NCI-H2196 (cell line): ENCODE measurements around the gene ZCCHC3.

ENCODE experiments used
- DNase-seq: peaks from one replicate; lab custom pipeline; 2025; ENCODE audit not compliant: unreplicated experiment; lab: John Stamatoyannopoulos, UW

The ZCCHC3 gene

DNA sequence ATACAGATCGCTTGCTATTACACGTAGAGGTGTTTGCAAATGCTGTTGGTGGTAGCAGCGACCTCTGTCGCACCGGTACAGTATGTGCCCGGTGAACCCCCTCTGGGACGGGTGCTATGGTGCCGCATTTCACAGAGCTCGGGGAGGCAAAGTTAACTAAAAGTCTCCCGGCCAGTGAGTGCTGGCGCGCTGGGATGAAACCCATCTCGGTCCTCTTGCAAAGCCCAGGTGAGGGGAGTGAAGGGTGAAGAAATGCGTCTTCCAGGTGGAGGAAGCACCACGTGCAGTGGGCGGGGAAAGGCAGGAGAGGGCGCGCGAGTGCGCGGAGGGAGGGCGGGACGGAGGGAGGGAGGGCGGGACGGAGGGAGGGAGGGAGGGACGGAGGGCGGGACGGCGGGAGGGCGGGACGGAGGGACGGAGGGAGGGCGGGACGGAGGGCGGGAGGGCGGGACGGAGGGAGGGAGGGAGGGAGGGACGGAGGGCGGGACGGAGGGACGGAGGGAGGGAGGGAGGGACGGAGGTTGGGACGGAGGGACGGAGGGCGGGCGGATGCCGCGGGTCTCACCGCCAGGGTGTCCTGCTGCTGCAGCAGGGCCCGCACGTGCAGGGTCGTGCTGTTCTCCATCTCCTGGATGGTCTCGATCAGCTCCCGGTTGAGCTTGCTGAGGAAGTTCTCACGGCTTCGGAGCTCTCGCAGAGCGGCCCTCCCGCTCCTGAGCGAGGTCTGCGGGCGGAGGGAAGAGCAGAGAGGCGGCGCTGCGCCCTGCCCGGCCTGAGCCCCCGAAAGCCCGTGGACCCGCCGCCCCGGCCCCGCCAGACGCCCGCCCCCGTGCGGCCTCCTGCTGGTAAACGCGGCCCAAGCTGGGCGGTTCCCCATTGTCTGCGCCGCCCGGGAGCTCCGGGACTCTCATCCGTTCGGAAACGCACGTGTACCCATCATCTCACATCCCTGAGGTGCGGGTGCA, 18.5 kb upstream of the ZCCHC3 start:
- DNase-seq = no peak

DNA sequence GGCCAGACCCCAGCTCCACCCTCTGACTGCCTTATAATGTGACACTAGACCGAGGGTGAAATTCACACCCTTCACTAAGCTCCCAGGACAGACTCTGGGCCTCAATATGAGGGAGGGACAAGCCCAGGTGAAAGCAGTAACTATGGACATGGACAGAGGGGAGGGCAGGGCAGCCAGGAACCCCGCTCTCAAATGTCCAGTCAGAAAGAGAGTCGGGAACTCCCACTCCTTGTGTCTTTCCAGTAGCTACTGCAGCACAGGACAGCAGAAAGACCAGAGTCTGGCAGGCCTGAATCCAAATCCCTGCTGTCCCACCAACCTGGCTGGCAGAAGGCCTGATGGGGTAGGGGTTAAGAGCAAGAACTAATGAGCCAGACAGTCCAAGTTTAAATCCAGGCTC, 13.2 kb upstream of the ZCCHC3 start:
- no peak for DNase-seq

DNA sequence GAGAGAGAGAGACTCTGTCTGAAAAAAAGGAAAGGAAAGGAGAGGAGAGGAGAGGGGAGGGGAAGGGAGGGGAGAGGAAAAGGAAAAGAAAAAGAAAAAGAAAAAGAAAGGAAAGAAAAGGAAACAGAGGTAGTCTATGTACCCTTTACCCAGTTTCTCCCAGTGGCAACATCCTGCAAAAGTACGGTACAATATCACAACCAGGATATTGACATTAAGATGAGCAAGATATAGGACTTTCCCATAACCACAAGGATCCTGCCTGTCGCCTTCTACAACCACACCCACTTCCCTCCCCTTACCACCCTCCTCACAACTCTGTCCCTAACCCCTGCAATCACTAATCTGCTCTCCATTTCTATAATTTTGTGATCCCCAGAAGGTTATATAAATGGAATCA, 10.9 kb upstream of the ZCCHC3 start:
- DNase-seq = no peak

DNA sequence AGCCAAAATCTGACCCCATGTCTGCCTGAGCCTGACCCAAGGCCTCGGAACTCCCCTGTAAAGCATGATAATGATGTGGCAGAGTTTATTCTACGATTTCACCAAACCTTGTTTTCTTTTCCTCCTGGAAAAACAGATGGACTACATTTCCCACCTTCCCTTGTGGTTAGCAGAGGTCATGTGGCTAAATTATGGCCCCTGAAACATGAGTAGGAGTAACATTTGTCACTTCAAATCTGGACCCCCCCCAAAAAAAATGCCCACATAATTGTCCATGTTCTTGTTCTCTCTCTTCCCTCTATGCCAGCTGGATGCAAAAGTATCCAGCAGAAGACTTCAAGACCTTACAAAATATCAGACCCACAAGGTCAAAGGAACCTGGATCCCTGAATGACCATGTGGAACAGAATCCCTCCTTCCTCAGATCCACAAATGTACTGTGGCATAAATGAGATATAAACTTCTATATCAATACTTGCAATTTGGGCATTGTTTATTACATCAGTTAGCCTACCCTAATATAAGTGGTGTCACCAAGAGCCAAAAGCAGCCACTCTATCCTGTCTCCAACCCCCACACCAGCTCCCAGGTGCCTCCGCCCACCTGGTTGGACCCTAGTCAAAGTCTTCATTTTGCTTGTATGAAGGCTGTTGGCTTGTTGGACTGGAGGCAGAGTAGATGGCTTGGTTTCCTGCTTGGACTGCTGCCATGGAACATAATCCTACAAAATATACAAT, 8.2 kb upstream of the ZCCHC3 start:
- peak; percentile 14 for DNase-seq

DNA sequence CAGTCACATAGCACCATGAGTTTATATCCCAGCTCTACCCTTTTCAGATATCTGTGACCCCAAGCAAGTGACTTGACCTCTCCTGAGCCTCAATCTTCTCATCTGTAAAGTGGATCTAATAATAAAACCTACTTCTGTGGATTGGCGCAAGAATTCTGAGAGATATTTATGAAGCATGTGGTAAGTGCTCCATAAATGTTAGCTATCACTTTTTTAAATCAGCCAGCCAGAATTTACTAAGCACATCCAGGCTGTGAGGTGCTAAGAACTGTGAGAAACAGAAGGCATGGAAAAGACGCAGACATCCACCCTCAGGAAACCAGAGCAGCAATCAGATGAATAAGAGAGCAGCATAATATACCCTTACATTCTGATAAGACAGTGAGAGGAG, 7.7 kb upstream of the ZCCHC3 start:
- DNase-seq = no peak

DNA sequence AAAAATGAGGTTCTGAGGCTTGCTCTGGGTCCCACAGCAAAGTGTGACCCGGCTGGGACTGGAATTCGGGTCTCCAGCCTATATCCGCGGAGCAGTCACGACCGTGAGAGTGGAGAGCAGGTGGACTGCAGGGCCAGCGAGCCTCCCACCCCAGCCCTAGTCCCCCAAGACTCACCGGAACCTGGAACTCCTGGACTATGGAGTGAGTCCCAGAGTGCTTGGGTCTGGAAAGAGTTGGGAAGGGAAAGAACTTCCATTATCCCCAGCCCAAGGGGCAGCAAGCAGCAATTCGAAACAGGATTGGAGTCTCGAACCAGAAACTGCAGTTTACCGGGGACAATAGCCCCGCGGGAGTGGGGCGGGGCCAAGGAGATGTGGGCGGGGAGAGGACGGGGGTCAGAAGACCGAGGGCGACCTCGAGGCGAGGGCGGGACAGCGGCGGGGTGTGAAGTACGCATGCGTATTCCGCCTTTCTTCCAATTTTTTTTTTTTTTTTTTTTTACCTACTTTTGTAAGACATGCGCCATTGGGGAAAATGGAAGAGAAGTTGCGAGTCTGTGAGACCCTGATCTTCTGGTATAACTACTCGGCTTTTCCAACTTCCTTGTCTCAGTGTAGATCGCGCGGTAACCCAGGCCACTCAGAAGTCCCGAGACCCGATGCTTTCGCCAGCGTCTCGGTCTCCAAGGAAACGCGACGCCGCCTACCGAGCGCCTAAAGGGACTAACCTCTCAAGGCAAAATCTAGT, 7.1 kb upstream of the ZCCHC3 start, which contains the start of gene C20orf96:
TSS of gene C20orf96 (minus strand) at position 667 of the 748 bp plus-strand sequence. CDS start at position 527, 140 bp downstream.
- DNase-seq = peak; percentile 93

DNA sequence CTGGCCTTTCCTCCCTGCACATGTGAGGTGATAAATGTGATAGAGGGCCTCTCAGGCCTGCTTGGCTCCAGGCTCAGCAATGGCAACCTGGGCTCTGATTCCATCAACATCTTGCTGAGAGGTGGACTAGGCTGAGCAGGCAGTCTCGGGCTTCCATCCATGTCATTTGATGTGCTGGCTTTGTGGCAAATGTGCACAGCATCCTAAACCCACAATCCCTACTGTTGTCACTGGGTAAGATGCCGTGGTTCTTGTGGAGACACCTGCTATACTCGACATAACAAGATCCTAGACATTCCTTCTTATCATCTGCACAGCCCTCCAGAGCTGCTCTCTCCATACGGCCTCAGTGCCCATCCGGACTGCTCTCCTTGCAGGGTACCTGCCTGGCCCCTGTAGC, 2.8 kb upstream of the ZCCHC3 start:
- no peak for DNase-seq

DNA sequence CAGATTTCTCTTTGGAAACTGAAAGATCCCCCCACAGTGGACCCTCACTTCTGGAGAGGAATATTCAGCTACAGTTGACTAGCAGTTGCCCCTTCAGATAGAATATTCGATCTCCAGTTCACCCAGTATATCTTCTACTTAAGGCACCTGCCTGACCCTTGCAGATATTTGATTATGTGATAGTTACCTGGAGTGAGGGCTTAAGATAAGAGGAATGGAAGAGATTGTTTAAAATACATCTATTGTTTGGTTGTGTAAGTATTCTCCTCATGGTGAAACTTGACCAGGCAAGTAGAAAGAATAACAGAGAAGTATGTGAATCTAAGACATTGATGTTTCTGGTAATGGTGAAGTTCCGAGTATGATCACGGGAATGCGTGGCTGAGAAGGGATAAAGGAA, 1.6 kb upstream of the ZCCHC3 start:
- no peak for DNase-seq

DNA sequence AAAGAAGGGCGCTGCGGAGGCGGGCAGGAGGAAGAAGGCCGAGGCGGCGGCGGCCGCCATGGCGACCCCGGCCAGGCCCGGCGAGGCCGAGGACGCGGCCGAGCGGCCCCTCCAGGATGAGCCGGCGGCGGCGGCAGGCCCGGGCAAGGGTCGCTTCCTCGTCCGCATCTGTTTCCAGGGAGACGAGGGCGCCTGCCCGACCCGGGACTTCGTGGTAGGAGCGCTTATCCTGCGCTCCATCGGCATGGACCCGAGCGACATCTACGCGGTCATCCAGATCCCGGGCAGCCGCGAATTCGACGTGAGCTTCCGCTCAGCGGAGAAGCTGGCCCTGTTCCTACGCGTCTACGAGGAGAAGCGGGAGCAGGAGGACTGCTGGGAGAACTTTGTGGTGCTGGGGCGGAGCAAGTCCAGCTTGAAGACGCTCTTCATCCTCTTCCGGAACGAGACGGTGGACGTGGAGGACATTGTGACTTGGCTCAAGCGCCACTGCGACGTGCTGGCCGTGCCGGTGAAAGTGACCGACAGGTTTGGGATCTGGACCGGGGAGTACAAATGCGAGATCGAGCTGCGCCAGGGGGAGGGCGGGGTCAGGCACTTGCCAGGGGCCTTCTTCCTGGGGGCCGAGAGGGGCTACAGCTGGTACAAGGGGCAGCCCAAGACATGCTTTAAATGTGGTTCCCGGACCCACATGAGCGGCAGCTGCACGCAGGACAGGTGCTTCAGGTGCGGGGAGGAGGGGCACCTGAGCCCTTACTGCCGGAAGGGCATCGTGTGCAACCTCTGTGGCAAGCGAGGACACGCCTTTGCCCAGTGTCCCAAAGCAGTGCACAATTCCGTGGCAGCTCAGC, 780 bp downstream of the ZCCHC3 start:
- DNase-seq = peak; percentile 66

DNA sequence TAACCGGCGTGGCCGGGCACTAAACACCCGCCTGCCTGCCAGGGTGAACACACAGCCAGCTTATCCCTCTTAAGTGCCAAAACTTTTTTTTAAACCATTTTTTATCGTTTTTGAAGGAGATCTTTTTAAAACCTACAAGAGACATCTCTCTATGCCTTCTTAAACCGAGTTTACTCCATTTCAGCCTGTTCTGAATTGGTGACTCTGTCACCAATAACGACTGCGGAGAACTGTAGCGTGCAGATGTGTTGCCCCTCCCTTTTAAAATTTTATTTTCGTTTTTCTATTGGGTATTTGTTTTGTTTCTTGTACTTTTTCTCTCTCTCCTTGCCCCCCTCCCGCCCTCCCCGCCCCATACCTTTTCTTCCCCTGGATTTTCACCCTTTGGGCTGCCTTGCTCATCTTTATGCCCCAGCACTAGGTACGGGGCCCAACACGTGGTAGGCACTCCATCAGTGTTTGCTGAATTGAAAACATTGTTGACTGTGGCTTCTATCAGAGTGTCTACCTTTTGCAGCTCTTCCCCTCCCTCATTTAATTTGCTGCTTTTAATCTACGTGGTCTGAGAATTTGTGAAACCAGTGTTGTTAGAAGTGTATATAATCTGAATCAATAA, 1.5 kb downstream of the ZCCHC3 start:
- DNase-seq = no peak

DNA sequence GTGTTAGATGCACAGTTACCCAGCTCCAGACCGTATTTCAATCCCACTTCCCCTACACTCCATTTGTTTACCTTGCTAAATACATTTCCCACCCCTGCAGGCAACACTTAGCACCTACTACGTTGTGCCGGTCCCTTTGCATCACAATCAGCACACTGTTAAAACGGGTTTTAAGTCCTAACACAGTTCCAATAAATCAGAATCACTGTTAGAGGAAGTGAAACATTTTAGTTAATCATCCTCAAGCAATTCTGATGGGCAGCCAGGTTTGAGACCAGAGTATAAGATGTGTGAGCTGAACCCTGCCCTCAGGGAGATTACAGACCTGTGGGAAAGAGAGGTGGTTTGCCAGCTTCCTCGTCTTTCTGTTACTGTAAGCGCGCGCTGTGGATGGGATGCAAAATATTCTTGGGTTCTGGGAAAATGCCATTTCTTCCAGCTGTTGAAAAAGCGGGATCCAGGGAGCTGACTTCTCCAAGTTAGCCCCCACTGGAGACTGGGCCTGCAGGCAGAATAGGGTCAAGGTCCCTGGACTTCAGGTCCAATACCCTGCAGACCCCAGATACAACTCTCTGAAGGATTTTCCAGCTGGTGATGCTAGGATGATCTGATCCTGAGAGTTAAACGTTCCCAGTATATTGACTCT, 3.1 kb downstream of the ZCCHC3 start:
- DNase-seq = no peak

DNA sequence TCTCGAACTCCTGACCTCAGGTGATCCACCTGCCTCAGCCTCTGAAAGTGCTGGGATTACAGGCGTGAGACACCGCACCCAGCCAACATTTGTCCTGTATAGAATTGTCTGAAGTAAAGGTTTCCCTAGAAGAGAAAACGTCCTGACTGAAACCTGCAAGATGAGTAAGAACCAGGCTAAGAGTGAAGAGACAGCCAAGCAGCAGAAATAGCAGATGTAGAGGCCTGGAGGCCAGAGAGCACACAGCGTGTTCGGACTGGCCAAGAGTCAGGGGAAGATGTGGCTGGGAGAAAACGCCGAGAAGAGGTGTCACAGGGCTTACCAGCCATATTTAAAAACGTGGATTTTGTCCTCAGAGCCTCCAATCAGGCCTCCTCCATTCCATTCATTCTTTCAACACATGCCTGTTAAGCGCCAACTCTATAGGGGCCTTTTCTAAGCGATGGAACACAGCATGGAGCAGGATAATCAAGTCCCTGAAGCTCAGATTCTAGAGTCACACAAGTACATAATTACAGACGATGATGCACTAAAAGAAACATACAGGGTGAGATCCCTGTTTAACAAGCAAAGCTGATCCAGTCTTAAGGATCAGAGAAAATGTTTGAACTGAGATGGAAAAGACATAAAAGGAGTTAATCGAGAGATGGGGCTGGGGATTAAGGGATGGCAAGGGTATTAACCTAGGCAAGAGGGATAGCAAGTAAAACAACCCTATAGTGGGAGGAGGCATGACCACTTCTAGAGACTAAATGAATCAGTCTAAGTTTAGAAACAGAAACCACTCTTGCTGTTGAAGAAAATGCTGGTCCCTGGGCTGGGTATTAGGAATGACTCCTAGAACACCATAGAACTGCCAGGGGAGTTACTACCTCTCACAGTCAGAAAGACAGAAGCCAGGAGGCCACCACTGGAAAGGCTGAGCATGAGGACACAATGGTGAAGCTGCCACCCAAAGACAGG, 4.8 kb downstream of the ZCCHC3 start:
- DNase-seq = no peak

DNA sequence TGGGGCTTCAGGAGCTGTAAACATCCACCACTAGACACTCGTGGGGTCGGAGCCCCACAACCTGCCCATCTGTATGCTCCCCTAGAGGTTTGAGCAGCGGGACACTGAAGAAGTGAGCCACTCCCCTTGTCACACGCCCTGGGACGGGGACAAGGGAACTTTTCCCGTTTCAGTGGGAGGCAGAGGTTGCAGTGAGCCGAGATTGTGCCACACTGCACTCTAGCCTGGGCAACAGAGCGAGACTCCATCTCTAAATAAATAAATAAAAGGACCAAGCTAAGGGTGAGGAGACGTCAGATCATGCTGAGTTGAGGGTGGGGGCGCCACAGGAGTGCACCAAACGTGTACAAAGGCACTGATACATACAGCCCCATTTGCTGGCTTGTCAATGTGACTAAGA, 8.4 kb downstream of the ZCCHC3 start:
- DNase-seq = no peak

DNA sequence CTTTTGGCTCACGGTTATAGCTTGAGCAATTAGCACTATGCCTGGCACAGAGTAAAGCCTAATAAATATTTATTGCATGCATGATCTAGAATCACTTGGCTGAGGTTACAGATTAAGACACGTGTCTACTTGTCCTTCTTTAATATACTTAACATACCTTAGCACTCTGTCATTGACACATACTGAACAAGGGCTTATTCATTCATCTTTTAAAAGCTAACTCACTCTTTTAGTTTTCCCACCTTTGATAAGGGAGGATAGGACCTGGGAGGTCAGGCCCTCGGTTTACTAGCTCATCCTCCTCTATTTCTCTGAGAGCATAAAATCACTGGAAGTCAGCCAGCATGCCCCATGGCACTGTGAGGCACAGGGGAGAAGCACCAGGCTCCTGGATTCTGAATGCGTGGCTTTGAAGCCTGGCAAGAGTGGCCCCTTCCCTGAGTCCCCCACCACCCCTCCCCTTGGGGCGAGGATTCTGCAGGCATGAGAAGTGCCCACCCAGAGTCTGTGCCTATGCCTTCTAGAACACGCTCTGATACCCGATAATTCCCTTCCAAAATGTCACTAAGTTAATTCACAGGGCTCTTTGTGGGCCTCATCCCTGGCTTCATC, 11.2 kb downstream of the ZCCHC3 start:
- DNase-seq = no peak

DNA sequence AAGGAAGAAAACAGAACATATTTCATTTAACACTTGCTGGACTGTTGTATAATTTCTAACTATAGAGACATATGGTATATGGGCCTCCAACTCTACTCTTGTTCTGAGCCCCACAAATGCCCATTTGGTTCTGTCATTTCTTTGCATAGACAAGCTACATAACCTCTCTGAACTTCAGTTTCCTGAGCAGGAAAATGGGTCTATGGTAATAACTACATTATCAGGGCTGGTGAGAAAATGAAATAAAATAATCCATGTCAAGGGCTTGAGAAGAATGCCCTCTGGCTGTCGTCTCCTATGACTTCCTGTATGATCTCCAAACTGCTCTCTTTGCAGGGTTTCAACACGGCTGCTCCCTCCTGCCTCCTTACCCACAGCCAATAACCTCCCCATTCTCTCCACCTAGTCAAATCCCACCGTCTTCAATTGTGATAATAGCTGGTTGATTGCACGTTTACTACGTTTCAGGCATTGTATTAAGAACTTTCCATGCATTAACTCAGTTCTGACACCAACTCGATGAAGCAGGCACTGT, 12.0 kb downstream of the ZCCHC3 start:
- no peak for DNase-seq

DNA sequence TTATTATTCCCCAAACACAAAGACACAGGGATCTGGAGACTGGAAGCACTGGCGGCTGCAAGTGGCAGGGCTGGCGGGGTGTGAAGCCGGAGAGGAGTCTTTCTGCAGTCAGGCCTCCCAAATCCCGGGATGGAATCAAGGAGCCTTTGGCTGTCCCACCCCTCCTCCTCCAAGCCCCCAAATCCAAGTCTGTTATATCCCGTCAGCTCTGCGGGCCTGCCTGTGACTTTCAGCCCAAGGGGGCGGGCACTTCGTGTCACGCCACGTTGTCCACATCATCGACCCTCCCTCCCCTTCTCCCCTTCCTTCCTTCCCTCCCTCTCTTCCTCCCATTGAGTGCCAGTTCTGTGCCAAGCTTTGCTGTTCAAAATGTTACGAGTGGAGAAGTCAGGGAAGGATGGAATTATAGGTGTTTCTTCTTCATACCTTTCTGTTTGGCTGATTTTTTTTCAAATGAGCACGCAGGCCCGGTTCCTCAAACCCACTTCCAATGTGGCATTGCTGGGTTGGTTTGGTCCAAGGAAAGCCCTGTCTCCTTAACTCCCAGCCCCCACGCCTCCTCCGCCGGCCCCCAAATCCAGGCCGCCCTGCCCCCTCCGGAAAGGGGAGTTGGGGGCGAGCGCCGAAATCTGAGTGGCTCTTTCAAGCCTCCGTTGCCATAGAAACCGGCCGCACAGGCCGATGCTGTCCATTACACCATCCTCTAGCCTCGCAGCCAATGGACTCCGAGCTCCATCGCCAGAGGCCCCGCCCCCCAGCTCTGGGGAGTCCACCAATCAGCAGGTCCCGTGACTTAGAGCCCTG, 12.7 kb downstream of the ZCCHC3 start:
- peak; percentile 19 for DNase-seq

DNA sequence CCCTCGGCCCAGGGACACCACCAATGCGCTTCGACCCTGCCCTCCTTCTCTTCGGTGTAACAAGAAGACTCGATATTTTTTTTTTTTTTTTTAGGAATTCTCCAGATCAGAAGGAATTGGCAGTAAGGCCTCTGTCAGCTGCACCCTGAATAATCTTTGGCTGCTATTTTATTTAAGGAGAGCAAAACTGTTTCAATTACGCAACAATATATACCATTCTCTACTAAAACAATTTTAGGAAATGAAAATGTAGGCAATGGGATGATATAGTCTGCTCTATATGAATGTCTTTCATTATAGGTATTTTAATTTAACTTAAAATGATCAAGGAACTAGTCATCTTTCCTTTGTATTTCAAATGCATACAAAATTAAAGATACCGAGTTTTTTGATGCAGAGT, 13.3 kb downstream of the ZCCHC3 start:
- no peak for DNase-seq
